ENCODE data around the gene DBNDD1. TPM values are rescaled to one million over a fixed set of nuclear protein-coding genes. Genes with fewer than 3 reads are reported as not detected.
"Not testable (repeated sequence)": the region's sequence is repeated elsewhere in the genome, so short reads cannot be mapped to it uniquely, and the experiment has no call there.

The DBNDD1 gene
- total RNA-seq, 2 experiments from 2014 or later, result 0.07 to 0.15 TPM

- no peak overlapping the region for H3K4me3 Mint-ChIP-seq
- ChIA-PET CTCF (no interaction called here), POLR2A (no interaction called here)
- DNase-seq, result no peak
- no peaks in the 10 kb centered on the region for H3K36me3 Mint-ChIP-seq (ENCODE audit: low read depth)
- peaks cover 6% of the 10 kb centered on the region for H3K4me1 Mint-ChIP-seq
- no peaks in the 10 kb centered on the region for H3K9me3 Mint-ChIP-seq
- no peak overlapping the region for H3K27ac Mint-ChIP-seq
- peaks cover 32% of the 10 kb centered on the region for H3K27me3 Mint-ChIP-seq
Measured at GRCh38 chr16:90016339-90016950, 2.8 kb downstream of the DBNDD1 start.

- peaks cover 6% of the 10 kb centered on the region for H3K4me1 Mint-ChIP-seq
- peaks cover 29% of the 10 kb centered on the region for H3K27me3 Mint-ChIP-seq
- ChIA-PET POLR2A (no interaction called here), CTCF (no interaction called here)
- no peak overlapping the region for H3K4me3 Mint-ChIP-seq
- H3K27ac Mint-ChIP-seq, result no peak overlapping the region
- H3K9me3 Mint-ChIP-seq, result no peaks in the 10 kb centered on the region
- no peak for DNase-seq
- H3K36me3 Mint-ChIP-seq (ENCODE audit: low read depth), result no peaks in the 10 kb centered on the region
Measured at GRCh38 chr16:90015586-90016338, 3.5 kb downstream of the DBNDD1 start.

GRCh38 chr16:90012991-90013745 is 6.1 kb downstream of the DBNDD1 start:
- DNase-seq, result no peak
- Mint-ChIP-seq H3K27ac (no peak overlapping the region), H3K27me3 (peaks cover 18% of the 10 kb centered on the region), H3K4me1 (peaks cover 13% of the 10 kb centered on the region), H3K36me3 (ENCODE audit: low read depth) (no peaks in the 10 kb centered on the region), H3K4me3 (no peak overlapping the region), H3K9me3 (no peaks in the 10 kb centered on the region)
- ChIA-PET POLR2A (interaction anchor here (0.7 kb wide), 1 partner anchor 235 kb away, joined by 9 read pairs; no protein-coding TSS in a partner anchor), CTCF (no interaction called here)

- Mint-ChIP-seq H3K27me3 (peaks cover 13% of the 10 kb centered on the region), H3K9me3 (no peaks in the 10 kb centered on the region), H3K4me1 (peaks cover 13% of the 10 kb centered on the region), H3K36me3 (ENCODE audit: low read depth) (no peaks in the 10 kb centered on the region), H3K27ac (no peak overlapping the region), H3K4me3 (no peak overlapping the region)
- ChIA-PET POLR2A (no interaction called here), CTCF (no interaction called here)
- DNase-seq, result no peak
Measured at GRCh38 chr16:90011908-90012501, 7.3 kb downstream of the DBNDD1 start.

GRCh38 chr16:90011508-90011819 is 7.8 kb downstream of the DBNDD1 start:
- Mint-ChIP-seq H3K27me3 (peaks cover 13% of the 10 kb centered on the region), H3K27ac (no peak overlapping the region), H3K4me1 (peaks cover 13% of the 10 kb centered on the region), H3K4me3 (no peak overlapping the region), H3K9me3 (no peaks in the 10 kb centered on the region), H3K36me3 (ENCODE audit: low read depth) (no peaks in the 10 kb centered on the region)
- POLR2A ChIA-PET, result no interaction called here
- CTCF ChIA-PET, result no interaction called here
- no peak for DNase-seq

GRCh38 chr16:90010676-90011507 is 8.4 kb downstream of the DBNDD1 start:
- Mint-ChIP-seq H3K27ac (no peak overlapping the region), H3K27me3 (peaks cover 13% of the 10 kb centered on the region), H3K9me3 (no peaks in the 10 kb centered on the region), H3K36me3 (ENCODE audit: low read depth) (no peaks in the 10 kb centered on the region), H3K4me3 (no peak overlapping the region), H3K4me1 (peaks cover 13% of the 10 kb centered on the region)
- no peak for DNase-seq
- ChIA-PET CTCF (interaction anchor here (0.9 kb wide), 1 partner anchor 15 kb away, joined by 4 read pairs; no protein-coding TSS in a partner anchor), POLR2A (no interaction called here)

- no peak for DNase-seq
- Mint-ChIP-seq H3K27ac (peak overlapping the region; percentile 54), H3K36me3 (ENCODE audit: low read depth) (no peaks in the 10 kb centered on the region), H3K4me3 (peak overlapping the region; percentile 35), H3K4me1 (peaks cover 13% of the 10 kb centered on the region), H3K9me3 (no peaks in the 10 kb centered on the region), H3K27me3 (peaks cover 8% of the 10 kb centered on the region)
- POLR2A ChIA-PET, result no interaction called here
- CTCF ChIA-PET, result interaction anchor here (0.8 to 1.5 kb wide), 3 partner anchors 10 to 13 kb away, joined by 3 to 4 read pairs (median 4); no protein-coding TSS in a partner anchor
Measured at GRCh38 chr16:90009172-90009899, 9.9 kb downstream of the DBNDD1 start.

- peak; percentile 70 for DNase-seq
- POLR2A ChIA-PET, result no interaction called here
- H3K4me3 Mint-ChIP-seq, result peak overlapping the region; percentile 35
- no peaks in the 10 kb centered on the region for H3K9me3 Mint-ChIP-seq
- H3K27me3 Mint-ChIP-seq, result peaks cover 8% of the 10 kb centered on the region
- CTCF ChIA-PET, result interaction anchor here (0.8 to 1.5 kb wide), 3 partner anchors 9 to 14 kb away, joined by 3 to 4 read pairs (median 4); no protein-coding TSS in a partner anchor
- H3K36me3 Mint-ChIP-seq (ENCODE audit: low read depth), result no peaks in the 10 kb centered on the region
- H3K4me1 Mint-ChIP-seq, result peaks cover 13% of the 10 kb centered on the region
- H3K27ac Mint-ChIP-seq, result peak overlapping the region; percentile 54
Measured at GRCh38 chr16:90008708-90009145, 10.5 kb downstream of the DBNDD1 start.

- H3K36me3 Mint-ChIP-seq (ENCODE audit: low read depth); H3K4me3 Mint-ChIP-seq; H3K27me3 Mint-ChIP-seq; H3K27ac Mint-ChIP-seq; H3K9me3 Mint-ChIP-seq; POLR2A ChIA-PET; DNase-seq: not testable (repeated sequence)
- CTCF ChIA-PET, result interaction anchor here (0.6 kb wide), 1 partner anchor 570 kb away, joined by 3 read pairs; no protein-coding TSS in a partner anchor
- H3K4me1 Mint-ChIP-seq, result peaks cover 13% of the 10 kb centered on the region
Measured at GRCh38 chr16:90007635-90008234, 11.5 kb downstream of the DBNDD1 start.

- CTCF ChIA-PET, result interaction anchor here (0.6 kb wide), 1 partner anchor 11 kb away, joined by 3 read pairs; no protein-coding TSS in a partner anchor
- no peak overlapping the region for H3K27ac Mint-ChIP-seq
- no peaks in the 10 kb centered on the region for H3K9me3 Mint-ChIP-seq
- no peak for DNase-seq
- POLR2A ChIA-PET, result no interaction called here
- peaks cover 3% of the 10 kb centered on the region for H3K27me3 Mint-ChIP-seq
- H3K4me1 Mint-ChIP-seq, result peaks cover 13% of the 10 kb centered on the region
- no peaks in the 10 kb centered on the region for H3K36me3 Mint-ChIP-seq (ENCODE audit: low read depth)
- no peak overlapping the region for H3K4me3 Mint-ChIP-seq
Measured at GRCh38 chr16:90007015-90007414, 12.2 kb downstream of the DBNDD1 start.

- POLR2A ChIA-PET, result no interaction called here
- Mint-ChIP-seq H3K4me1 (peaks cover 13% of the 10 kb centered on the region), H3K9me3 (no peaks in the 10 kb centered on the region)
Measured at GRCh38 chr16:90005956-90006663, 13.1 kb downstream of the DBNDD1 start.

More at GRCh38 chr16:90005956-90006663, 13.1 kb downstream of the DBNDD1 start:
- DNase-seq, result no peak
- Mint-ChIP-seq H3K4me3 (no peak overlapping the region), H3K27ac (no peak overlapping the region), H3K27me3 (peaks cover 3% of the 10 kb centered on the region), H3K36me3 (ENCODE audit: low read depth) (no peaks in the 10 kb centered on the region)
- CTCF ChIA-PET, result no interaction called here
